ENCODE data around the gene B4GALNT4.
"Not testable (repeated sequence)": the region's sequence is repeated elsewhere in the genome, so short reads cannot be mapped to it uniquely, and the experiment has no call there.

The B4GALNT4 gene

GRCh38 chr11:375065-376025, 6.0 kb downstream of the B4GALNT4 start:
- DNase-seq (ENCODE audit: low read depth): no peak

GRCh38 chr11:376531-377173, 7.4 kb downstream of the B4GALNT4 start:
- no peak for DNase-seq (ENCODE audit: low read depth)

DNA sequence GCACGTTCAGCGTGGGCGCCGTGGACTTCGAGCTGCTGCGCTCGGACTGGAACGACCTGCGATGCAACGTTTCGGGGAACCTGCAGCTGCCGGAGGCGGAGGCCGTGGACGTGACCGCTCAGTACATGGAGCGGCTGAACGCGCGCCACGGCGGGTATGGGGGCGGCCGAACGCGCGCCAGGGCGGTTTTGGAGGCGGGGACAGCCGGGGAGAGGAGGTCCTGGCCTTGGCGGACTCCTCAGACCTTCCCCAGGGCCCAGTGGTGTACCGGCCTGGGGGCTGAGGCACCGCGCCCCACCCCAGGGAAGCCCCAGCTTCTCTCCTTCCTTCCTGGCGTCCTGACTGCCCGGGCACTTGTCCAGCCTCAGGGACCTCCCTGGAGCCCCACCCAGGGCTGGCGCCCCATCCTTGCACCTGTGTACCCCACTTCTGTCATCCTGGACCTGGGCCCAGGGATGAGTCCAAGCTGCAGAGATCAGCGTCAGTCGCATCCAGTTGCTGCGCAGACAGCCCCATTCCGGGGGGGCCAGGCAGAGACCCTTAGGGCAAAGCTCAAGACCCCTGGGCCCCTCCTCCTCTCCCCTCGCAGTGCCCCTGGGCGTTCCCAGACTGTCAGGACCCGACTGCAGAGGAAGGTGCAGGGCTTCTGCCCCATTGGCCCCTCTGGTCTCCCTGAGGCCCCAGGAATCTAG, 8.0 kb downstream of the B4GALNT4 start:
- DNase-seq (ENCODE audit: low read depth): no peak

- no peak for DNase-seq (ENCODE audit: low read depth)
Measured at GRCh38 chr11:377883-378500, 8.7 kb downstream of the B4GALNT4 start.

- DNase-seq (ENCODE audit: low read depth): no peak
Measured at GRCh38 chr11:379205-380094, 10.2 kb downstream of the B4GALNT4 start.

DNA sequence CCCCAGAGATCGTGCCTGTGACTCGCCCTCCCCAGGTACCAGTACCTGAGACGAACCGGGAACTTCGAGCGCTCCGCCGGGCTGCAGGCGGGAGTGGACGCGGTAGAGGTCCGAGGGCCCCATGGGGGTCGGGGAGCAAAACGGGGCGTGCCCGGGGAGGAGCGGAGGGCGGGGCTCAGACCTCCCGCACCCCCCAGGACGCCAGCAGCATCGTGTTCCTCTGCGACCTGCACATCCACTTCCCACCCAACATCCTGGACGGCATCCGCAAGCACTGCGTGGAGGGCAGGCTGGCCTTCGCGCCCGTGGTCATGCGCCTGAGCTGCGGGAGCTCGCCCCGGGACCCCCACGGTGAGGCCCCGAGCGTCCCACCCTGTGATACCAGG, 10.8 kb downstream of the B4GALNT4 start:
- DNase-seq (ENCODE audit: low read depth): no peak

- DNase-seq (ENCODE audit: low read depth): no peak
Measured at GRCh38 chr11:380491-380890, 11.2 kb downstream of the B4GALNT4 start.

- no peak for DNase-seq (ENCODE audit: low read depth)
Measured at GRCh38 chr11:380996-381395, 11.7 kb downstream of the B4GALNT4 start.

- DNase-seq (ENCODE audit: low read depth): no peak
Measured at GRCh38 chr11:381501-382072, 12.3 kb downstream of the B4GALNT4 start.

- DNase-seq (ENCODE audit: low read depth): no peak
Measured at GRCh38 chr11:382081-382629, 12.9 kb downstream of the B4GALNT4 start.

DNA sequence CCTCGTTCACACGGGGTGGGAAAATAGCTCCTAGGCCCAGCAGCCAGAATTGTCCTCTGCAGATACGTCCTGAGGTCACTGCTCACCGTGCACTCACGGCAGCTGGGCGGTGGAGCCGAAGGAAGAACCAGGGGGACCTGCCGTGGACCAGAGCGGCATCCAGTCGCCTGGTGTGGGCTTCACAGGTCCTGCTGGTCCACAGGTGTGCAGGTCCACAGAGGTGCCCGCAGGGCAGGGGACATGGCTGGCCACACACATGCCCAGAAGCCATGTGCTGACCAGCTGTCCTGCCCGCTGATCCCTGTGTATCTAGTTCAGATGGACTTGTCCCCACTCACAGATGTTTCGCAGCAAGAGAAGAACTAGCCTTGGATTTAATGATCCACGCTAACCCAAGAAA, 14.1 kb downstream of the B4GALNT4 start:
- no peak for DNase-seq (ENCODE audit: low read depth)

GRCh38 chr11:384511-384910, 15.2 kb downstream of the B4GALNT4 start:
- DNase-seq (ENCODE audit: low read depth): no peak

- DNase-seq (ENCODE audit: low read depth): no peak
Measured at GRCh38 chr11:385594-386351, 16.5 kb downstream of the B4GALNT4 start.

- DNase-seq (ENCODE audit: low read depth): no peak
Measured at GRCh38 chr11:386483-386882, 17.2 kb downstream of the B4GALNT4 start.

GRCh38 chr11:387193-387793, 18.0 kb downstream of the B4GALNT4 start:
- DNase-seq (ENCODE audit: low read depth): no peak

DNA sequence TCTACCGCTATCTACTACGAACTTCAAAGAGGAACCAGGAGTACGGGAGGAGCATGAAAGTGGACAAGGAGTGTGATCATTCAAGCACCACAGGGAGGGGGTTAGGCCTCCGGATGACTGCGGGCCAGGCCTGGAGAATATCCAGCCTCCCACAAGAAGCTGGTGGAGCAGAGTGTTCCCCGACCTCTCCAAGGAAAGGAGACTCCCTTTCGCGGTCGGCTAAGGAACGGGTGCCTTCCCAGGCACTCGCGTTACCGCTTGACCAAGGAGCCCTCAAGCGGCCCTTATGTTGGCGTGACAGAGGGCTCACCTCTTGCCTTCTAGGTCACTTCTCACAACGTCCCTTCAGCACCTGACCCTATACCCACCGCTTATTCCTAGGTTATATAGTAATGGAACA, 20.1 kb downstream of the B4GALNT4 start:
- not testable (repeated sequence) for DNase-seq (ENCODE audit: low read depth)

DNA sequence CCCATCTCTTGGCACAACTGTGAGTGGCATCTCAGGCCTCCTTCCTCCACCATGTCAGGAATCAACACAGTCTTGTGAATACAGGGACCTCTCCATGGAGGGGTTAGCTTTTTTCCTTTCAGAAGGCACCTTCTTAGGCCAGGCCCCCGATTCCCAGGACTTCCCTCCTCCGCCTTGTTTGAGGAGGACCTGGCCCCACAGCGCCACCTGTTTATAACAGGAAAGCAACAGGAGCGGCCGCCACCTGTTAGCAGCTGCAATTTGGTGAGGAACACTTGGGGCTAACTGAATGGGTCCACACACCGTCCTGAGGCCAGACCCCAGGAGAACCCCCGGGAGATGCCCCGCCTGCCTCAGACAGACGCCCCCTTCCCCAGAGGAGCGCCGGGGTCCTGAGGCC, 20.9 kb downstream of the B4GALNT4 start:
- no peak for DNase-seq (ENCODE audit: low read depth)

DNA sequence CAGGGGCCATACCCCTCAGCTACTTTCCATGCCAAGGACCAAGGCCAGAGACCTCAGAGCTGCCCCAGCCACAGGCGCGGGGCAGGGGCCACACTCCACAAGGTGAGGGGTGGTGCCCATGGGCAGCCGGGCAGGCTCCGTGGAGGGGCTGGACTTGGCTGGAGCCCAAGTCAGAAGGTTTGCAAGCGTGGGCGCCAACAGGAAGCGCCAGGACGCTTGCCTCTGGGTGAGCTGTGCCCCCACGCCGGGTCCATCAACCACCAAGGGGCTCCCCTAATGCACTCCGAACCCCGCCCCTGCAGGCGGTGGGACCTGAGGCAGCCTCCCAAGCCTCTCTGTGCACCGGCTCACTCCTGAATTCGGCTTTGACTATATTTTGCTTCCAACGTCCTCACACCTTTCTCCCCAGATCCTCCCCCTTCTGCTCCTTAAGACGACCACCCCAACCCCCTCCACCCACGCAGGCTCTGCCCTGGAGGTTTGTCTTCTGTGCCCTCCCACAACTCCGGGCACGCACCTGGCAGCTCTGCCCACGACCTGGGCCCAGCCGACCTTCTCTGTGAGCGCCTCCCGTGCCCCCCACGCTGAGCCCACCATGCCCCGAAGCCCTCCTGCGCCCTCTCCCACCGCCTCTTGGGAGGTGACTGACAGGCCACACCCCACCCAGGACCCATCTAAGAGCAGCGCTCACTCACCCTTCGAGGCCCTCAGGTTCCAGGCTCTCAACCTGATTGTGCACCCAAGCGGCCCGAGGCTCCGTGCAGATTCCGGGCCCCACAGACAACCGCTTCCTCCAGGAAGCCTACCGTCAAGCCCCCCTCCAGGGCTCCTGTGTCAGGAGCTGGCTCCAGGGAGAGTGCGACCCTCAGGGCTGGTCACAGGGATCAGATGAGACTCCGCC, 22.1 kb downstream of the B4GALNT4 start:
- DNase-seq (ENCODE audit: low read depth): no peak
